ENCODE results near the gene COBL.

COBL gene

DNA sequence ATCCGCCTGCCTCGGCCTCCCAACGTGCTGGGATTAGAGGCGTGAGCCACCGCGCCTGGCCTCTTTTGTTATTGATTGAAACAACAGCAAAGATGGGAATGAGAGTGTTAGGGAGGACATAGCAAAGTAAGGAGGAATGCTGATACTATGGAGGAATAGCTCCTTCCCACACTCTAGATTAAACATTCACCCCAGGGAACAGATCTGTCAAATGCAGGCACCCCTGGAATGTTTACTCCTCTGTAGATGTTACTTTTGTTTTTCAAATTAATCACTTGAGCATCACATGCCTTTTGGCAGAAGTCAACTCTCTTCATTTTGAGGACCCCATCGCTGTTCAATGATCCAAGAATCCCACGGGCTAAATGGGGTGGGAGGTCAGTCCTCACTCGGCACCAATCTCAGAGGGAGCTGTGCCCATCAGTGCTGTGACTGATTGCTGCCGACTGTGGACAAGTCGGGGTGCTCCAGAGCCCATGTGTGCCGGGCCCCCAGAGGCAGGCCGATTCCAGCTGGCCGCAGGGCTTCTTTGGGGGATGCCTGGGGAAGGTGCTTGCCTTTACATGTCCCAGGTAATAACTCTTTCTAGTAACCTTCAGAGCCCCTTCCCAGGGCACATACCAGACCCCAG is 10.2 kb upstream of the COBL start:
- DNase-seq (ENCODE audit: extremely low read depth in 1 of 2, low read depth in 1 of 2) = no peak

DNA sequence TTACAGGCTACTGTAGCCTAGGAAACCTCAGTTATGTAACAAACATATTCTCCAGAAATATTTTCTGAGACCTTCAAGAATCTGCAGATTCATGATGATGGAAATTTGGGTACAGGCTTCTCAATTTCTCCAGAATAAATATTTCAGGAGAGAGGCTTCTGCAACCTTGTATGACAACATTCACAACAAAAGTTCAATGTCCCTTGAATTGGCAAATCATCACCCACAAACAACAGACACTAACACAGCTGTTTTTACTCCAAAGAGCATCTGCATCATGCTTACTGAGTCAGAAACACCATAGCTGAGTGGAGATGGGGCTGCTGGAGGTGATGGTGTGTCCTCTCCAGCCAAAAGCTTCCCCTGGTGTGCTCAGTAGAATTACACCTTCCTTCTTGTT is 9.3 kb upstream of the COBL start:
- DNase-seq (ENCODE audit: extremely low read depth in 1 of 2, low read depth in 1 of 2) = no peak

DNA sequence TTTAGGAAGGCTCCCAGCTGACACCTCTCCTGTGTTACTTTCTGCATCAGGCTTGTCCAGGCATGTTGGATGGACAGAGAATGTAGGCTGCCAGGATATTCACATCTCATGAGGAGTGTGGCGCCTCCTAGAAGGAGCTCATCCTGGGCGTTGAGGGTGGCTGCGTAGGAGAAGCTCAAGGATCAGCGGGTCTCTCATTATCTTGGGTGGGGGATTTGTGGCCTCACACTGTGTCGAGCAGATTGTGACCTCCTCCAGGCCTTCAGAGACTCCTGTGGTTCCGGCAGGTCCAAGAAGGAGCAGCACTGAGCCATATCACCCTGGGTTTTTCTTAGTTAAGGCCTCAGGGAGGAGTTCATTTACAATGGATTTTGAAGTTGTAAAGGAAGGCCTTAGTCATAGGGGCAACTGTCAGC is 8.7 kb upstream of the COBL start:
- no peak for DNase-seq (ENCODE audit: extremely low read depth in 1 of 2, low read depth in 1 of 2)

DNA sequence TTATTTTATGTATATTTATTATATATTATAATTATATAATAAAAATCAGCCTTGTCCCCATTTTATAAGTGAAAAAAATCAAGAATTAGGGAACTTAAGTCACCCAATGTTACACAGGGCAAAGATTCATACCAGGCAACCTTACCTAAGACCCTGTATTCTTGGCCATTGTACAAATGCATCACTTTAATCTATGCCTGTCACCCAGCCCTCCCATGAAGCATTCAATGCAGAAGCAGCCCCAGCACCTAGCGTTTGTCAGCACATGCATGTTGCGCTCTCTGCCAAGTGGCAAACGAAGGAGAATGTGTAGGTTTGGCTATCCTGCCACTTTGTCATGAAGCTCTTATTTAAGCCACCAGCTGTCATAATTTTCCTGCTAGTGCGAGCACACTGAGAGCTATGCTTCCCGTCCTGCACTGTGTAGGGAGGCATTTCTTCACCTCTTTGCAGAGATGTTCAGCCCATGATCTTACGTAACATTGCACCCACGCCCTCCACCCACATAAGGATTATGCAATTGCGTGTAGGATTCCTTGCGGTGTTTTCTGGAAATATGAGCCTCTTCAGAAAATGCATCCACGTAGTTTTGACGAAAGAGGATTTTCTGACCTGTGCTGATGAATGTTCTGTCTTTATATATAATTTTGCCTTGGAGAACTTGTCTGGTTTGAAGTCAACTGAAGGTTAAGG is 7.7 kb upstream of the COBL start:
- DNase-seq (ENCODE audit: extremely low read depth in 1 of 2, low read depth in 1 of 2) = no peak

DNA sequence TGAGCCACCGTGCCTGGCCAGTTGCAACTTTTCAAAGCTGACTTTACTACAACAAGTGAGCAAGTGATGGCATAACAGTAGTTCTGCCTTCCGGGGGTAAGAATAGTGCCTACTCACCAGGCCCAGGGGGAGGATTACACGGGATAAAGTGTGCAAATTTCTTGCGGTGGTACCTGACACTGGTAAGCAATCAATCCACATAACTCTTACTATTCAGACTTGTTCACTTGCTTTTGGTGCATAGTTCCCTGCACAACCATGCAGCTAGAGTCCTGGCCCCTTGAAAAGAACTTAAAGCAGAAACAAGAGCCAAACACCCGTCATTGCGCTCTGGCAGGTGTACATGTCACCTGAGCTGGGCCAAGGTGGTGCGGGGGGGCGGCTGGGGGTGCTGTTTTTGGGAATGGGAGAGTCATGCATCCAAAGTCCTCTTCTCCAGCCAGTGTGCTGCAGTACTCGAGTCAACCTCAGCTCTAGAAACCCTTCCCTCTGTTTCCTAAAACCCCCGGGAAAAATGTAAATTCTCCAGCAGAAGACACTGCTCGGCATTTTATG is 5.4 kb upstream of the COBL start:
- no peak for DNase-seq (ENCODE audit: extremely low read depth in 1 of 2, low read depth in 1 of 2)

DNA sequence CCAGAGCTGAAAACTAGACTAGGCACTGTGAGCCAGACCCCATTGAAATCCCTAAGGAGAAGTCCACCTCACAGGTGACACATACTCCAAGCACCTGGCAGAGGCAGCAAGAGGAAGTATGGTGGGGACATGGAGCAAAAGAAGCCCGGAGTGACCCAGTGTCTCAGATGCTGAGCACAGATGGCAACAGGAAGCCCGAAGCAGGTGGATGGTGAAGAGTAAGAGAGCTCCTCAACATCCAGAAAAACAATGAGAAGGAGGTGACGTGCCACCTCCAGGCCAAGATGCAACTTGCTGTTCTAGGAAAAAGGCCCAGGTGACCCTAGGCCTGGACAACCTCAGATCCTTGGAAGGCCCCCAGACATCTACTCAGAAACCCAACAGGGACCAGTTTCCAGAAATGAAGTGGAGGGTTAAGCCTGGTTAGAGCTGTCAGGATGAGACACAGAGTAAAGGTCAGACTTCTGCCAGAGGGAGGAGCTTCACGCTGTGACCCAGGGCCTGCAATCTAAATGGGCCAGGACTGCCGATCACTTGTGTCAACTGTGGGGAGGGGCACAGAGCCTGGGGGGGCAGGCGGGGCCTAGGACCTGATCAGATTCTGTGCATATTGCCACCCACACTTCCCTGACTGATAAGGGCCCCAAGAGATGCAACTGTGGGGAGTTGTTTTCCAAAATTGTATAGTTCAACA is 2.4 kb upstream of the COBL start:
- DNase-seq (ENCODE audit: extremely low read depth in 1 of 2, low read depth in 1 of 2) = no peak

DNA sequence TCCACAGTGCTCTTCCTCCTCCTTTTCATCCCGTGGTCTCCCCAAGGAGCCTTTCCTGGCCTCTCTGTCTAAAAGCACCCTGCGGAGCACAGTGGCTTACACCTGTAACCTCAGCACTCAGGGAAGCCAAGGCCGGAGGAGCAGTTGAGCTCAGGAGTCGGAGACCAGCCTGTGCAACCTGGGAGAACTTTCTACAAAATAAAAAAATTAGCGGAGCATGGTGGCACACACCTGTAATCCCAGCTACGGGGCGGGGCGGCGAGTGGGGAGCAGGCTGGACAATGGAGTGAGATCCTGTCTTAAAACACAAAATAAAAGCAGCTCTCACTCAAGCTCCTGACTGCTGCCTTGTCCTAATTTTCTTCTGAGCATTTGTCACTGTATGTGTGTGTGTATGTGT is 1.4 kb upstream of the COBL start:
- no peak for DNase-seq (ENCODE audit: extremely low read depth in 1 of 2, low read depth in 1 of 2)

DNA sequence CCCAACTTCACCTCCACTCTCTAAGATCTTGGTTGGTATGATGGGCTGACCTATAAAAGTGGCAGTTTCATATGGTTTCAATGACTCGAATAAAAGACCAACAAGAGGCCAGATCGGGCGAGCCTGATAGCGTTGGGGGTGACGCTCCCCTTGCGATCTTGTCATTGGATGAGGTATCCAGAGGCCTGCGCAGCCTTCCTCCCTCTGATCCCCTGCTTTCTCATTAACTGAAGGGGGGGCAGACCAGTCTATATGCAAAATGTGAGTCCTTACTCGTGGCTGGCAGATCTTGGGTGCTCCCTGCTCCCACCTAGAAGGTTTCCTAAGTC is 937 bp upstream of the COBL start:
- DNase-seq (ENCODE audit: extremely low read depth in 1 of 2, low read depth in 1 of 2) = no peak

DNA sequence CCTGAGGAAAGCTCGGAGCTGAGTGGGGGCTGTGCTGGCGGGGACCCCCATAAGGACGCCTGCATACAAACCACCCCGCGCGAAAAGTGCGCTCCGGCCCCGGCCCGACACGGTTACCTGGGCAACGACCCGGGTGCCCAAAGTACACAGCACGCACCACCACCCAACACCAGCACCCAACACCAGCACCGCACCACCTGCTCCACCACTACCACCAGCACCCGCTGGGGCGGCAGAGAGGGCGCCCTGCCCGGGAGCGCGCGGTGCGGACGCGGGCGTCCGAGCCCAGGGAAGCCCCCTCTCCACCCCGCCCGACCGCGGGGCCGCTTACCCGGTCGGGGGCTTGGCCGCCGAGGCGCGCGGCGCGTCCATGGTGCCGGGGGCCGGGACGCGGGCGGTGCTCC is 345 bp downstream of the COBL start:
- no peak for DNase-seq (ENCODE audit: extremely low read depth in 1 of 2, low read depth in 1 of 2)

DNA sequence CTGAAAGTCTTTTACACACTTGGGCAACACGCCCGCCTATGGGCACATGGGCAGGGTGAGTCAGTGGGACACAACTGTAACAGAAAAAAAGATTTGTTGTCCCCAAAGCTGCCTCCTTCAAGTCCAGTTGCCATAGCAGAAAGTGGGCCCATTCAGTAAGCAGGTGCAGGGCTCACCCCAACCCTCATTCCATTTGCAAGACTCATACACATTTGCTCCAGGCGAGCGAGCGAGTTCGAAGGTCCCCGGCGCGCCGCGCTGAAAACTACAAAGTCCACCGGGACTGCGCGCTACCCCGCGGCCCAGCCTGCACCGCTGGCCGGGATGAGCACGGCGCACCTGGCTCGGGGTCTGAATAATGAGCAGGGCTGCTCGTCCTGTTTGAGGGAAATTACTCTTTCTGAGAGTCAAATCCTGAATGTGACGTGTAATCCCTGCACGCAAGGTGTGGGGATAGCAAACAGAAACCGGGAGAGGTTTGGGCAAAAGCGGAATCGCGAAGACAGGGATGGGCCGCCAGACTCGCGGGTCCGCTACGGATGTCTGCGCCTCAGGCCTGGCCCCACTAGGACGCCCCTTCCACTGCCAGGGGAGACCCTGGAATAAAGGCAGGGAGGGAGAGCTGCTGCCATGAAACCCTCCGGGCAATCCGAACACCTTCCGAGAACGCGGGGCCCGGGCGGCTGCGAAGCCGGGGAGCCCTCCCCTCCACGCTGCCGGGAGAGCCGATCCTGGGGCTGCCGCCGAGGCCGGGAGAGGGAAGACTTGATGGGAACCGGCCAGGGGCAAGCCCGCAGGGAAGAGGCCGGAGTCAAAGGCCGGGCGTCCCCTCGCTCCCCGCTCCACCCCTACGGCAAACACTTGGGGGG is 982 bp downstream of the COBL start:
- no peak for DNase-seq (ENCODE audit: extremely low read depth in 1 of 2, low read depth in 1 of 2)

DNA sequence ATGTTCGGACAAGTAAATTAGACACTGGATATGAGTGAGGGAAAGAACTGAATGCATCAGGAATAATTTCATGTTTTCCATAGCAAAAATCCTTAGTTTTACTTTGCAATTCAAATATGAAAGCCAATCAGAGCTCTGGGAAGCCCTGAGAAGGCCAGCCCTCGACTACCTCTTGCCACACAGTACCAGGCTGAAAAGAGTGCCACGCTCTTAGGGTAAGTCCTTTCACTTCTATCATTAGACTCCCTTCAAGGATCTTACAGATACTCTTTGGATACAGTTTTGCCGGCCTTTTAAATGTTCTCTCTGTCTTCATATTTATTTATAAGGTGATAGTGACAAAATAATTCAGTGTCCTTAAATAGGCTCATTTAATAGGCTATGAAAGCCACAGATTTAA is 1.9 kb downstream of the COBL start:
- DNase-seq (ENCODE audit: extremely low read depth in 1 of 2, low read depth in 1 of 2) = no peak

DNA sequence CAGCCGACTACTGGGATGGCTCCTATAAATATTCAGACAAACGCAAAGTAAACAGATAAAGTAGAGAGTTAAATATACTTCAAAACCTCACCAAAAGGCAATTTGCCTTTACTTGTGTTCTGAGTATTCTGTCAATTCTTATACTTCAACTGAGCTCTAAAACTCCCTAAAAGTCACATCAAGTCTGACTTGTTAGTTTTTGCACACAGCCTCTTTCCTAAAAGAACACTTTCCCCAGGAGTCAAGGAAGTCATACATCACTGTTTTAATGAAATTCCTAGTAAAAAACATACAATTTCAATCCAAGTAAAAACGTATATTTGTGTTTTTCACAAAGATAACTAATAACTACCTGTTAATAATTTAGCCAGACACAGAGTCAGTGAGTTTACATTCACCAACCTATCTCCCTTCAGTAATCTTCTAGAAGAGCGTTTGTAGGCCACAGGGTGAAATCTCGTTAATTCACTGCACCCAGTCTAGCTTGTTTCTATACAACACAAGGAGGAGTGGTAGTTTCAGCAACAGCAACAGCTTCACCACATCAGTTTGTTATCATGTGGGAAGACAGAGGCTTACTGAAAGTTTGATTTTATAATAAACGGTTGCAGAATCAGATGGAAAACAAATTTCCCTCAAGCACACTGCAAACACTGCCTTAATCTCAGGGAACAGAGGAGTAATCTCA is 2.7 kb downstream of the COBL start:
- DNase-seq (ENCODE audit: extremely low read depth in 1 of 2, low read depth in 1 of 2) = no peak

DNA sequence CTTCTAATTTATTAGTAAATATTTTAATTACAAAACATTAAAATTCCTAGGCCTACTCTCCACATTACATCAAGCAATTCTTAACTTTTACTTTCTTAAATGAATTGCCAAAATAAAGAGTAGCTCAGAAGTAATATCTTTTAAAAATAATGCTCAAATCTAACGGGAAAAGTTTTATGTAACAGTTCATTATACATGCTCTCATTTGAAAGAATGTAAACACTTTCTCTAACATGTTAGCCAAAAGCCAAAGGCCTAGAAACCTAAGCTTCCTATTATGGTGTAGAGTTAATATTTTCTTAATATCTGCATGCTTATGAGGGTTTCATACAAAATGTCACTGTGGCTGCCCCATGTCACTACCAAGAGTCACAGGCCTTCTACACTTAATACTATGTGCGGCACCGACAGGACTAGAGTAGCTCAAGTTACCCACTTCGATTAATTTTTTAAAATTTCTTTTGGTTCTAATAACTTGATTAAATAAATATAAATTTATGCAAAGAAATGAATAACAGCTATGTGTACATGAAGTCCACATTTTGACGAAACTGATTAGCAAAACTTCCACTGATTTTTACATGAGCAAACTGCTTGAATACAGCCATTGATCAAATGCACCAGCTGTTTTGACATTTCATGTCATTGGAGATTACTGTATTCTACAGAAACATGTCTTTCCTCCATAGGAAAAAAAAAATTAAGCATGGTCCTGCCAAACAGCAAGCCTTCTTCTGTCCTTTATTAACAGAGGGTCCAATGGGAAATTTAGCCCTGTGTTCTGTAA is 3.5 kb downstream of the COBL start:
- DNase-seq (ENCODE audit: extremely low read depth in 1 of 2, low read depth in 1 of 2) = no peak

DNA sequence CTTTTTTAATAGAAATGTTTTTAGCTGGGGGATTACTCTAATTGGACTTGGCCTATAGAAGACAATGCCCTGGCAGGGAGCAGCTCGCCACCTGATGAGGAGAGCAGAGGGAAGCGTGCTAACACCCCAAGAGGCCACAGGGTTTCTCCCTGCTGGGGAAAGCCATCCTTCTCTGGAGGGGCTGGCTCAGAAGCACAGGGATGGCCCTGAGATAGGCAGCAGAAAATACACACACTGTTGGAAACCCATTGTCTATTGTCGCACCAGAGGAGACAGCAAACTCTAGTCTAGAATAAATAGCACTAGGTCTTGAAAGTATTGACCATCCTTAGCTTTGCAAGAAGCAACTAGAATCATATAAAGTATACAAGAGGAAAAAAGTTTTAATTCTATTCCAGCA is 5.4 kb downstream of the COBL start:
- no peak for DNase-seq (ENCODE audit: extremely low read depth in 1 of 2, low read depth in 1 of 2)

DNA sequence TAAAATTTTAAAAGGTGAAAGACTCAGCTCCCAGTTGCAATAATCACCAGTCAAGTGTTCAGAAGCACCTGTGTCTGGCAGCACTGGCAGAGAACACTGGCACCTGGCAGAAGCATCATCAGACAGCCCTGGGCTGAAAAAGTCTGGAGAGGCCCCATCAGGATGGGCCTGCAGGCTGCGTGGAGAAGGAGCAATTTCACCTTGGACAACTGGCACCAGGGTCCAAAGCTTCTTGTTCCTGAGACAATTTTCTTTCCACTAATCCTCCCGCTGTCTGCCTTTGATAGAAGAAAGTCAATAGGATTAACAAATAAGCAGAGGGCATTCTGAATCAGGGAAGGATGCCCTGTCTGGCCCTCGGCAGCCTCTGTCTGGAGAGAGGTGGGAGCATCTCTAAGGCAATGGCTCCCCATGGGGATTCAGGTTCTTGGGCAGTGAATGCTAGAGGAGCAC is 6.5 kb downstream of the COBL start:
- no peak for DNase-seq (ENCODE audit: extremely low read depth in 1 of 2, low read depth in 1 of 2)

DNA sequence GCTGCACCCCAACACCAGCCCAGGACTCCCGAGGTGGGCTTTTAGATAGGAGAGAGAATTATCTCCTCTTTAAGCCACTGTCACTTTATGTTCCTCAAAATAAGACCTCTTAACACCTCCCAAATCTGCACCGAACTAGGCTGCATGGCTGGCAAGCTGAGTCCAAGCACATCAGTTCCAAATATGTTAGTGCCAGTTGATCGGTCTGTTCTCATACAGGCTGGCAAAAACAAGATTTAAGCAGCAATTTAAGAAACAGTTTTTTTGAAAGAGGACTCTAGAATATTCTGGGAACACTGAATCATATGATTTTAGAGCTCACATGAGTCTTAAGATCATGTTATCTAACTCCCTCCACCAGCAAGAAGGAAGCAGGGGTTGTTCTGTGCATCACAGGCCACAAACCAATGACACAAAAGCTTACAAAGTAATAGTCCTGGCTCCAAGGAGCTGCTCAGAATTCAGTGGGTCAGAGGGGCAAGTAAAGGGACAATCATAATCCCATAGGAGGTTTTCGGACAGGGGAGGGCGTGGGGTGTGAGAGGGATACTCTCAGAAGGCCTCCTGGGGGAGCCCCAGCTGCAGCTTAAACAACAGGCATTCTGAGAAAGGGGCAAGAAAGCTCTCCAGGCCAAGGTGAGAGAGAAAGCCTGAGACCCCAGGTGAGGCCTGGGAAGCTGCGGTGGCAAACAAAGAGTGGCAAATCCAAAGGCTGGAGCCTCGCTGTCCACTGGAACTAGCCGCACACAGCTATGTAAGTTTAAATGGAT is 7.1 kb downstream of the COBL start:
- no peak for DNase-seq (ENCODE audit: extremely low read depth in 1 of 2, low read depth in 1 of 2)

DNA sequence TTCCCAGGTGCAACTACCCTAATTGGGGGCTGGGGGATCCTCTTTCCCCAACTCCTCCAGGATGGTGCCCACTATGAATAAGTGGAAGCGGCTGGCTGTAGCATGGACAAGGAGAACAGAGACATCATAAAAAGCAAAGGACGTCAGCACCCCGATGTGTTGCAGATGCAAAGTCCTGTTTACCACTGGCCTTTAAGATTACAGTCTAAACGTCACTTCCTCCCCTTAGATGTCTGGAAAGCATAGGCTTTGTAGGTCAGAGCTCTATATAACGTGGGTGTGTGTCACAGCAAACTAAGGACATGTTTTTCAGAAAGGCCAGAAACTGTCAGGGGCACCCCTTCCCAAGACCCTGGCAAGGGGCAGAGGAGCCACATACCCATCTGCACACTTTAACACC is 7.9 kb downstream of the COBL start:
- no peak for DNase-seq (ENCODE audit: extremely low read depth in 1 of 2, low read depth in 1 of 2)

DNA sequence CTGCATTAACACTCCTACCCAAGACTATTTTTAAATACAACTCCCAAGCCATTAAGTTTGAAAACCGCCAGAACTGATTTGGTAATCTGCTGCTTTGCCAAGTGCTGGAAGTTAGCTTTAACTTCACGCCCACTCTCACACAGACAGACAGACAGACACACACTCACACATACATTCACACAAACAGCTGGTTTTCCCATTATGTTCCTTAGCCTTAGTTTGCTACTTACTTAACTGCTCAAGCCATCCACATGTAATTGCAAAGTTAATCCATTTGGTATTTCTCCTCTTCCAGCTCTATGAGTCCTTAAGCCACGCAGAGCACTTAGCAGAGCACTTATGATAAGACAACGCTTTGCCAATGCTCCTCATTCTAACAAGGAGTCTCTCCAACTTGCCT is 8.3 kb downstream of the COBL start:
- DNase-seq (ENCODE audit: extremely low read depth in 1 of 2, low read depth in 1 of 2) = no peak

DNA sequence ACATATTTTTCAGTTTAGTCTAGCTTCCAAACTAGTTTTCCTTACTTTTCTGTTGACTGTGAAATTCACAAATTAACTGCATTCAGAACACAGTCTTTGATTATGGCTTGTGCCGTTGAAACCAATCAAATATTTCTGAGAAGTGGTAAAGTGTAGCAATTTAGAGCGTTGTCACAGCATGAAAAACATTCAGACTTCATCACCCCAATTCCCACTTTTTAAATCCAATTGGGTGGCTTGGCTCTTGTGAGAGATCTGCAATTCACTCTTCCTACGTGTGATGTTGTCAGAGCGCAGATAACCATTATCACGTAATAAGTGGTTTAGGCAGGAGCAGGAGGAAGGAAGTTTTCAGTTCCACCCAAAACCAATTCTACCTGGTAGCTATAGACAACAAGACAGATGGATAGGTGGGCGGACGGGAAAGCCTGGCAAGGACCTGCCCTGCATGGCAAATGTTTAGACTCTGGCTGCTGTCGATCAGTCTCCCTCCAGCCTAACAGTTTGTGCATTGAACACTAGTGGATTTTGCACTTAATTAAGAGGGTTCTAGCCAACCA is 8.9 kb downstream of the COBL start:
- no peak for DNase-seq (ENCODE audit: extremely low read depth in 1 of 2, low read depth in 1 of 2)

Measured in stimulated activated CD8-positive, alpha-beta memory T cell treated with anti-CD3 and anti-CD28 coated beads, Interleukin-7, amount 100 ng/mL, for 48 hours (primary cell).